GM13976 (cell line): ENCODE data around the gene PNKD.

Source experiments
- DNase-seq: peaks from one replicate; pipeline ENCODE4 v3.0.0; 2012; ENCODE audit warnings: low spot score
- CTCF ChIP-seq: IDR thresholded peaks from 2 replicates; pipeline ENCODE4 v1.5.1; 2012; ENCODE audit warnings: borderline replicate concordance, mild to moderate bottlenecking; ENCODE audit not compliant: insufficient read depth; ENCODE audit errors: extremely low read depth, missing control alignments, control extremely low read depth
- in situ Hi-C: fragments of 300-500 bp; cut with MboI; formaldehyde crosslinking; loops from one replicate; pipeline ENCODE4 v1.12.0; 2022; ENCODE audit warnings: low sequenced_read_pairs, mixed read lengths, inconsistent platforms; ENCODE audit not compliant: unreplicated experiment

PNKD gene

GRCh38 chr2:218354045-218354444 lies 83.7 kb downstream of the PNKD start:
- TF ChIP-seq CTCF, result no peak
- in situ Hi-C loops, result loop anchor here (10.0 kb wide), 1 partner anchor 49 kb away; no protein-coding TSS in a partner anchor
- no peak for DNase-seq

- no peak for DNase-seq
- in situ Hi-C loops, result loop anchor here (10.0 kb wide), 1 partner anchor 50 kb away; no protein-coding TSS in a partner anchor
- no peak for TF ChIP-seq CTCF
Measured at GRCh38 chr2:218354850-218355443, 84.6 kb downstream of the PNKD start.

GRCh38 chr2:218357236-218358177 lies 87.2 kb downstream of the PNKD start:
- DNase-seq, result peak; percentile 13
- in situ Hi-C loops, result loop anchor here (10.0 kb wide), 1 partner anchor 53 kb away; no protein-coding TSS in a partner anchor
- TF ChIP-seq CTCF, result no peak

- DNase-seq, result no peak
- in situ Hi-C loops, result no loop called here
- no peak for TF ChIP-seq CTCF
Measured at GRCh38 chr2:218360453-218360852, 90.1 kb downstream of the PNKD start.

- in situ Hi-C loops, result no loop called here
- no peak for DNase-seq
- no peak for TF ChIP-seq CTCF
Measured at GRCh38 chr2:218362606-218363005, 92.3 kb downstream of the PNKD start.

- no peak for DNase-seq
- no peak for TF ChIP-seq CTCF
- in situ Hi-C loops, result no loop called here
Measured at GRCh38 chr2:218363736-218364135, 93.4 kb downstream of the PNKD start.
